ENCODE measurements around the gene IGFL1. TPM values are rescaled to one million over a fixed set of nuclear protein-coding genes. Genes with fewer than 3 reads are reported as not detected.
A peak's percentile ranks its signal among the peaks of the same experiment; 100 is the strongest.
"Not testable (repeated sequence)": the region's sequence is repeated elsewhere in the genome, so short reads cannot be mapped to it uniquely, and the experiment has no call there.

The IGFL1 gene
- total RNA-seq, 1 donor from 2014 or later = 7.9 TPM

DNA sequence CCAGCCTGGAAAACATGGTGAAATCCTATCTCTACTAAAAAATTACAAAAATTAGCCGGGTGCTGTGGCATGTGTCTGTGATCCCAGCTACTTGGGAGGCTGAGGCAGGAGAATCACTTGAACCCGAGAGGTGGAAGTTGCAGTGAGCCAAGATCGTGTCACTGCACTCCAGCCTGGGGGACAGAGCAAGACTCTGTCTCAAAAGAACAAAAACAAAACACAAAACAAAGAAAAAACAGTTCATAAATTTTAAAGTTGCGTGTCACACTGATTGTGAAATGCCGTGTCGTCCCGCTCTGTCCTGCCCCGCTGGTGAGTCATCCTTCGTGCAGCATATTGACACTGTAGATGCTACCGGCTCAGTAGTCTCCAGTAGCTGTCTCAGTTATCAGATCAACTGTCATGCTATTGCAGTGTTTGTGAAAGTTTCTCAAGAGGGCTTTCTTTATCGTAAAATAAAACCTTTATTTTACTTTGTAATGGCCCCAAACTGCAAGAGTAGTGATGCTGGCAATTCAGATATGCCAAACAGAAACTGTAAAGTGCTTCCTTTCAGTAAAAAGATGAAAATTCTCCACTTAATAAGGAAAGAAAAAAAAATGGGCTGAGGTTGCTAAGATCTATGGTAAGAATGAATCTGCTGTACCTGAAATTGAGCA, 36.4 kb upstream of the IGFL1 start:
- no peak for DNase-seq (ENCODE audit: extremely low spot score in 2 of 2)
- no peaks in the 10 kb centered on the region for H3K36me3 ChIP-seq
- no peaks in the 10 kb centered on the region for H3K27me3 ChIP-seq
- TF ChIP-seq POLR2A (IDR thresholded peaks at IDR 0.05) (no peak), POLR2AphosphoS5 (IDR thresholded peaks at IDR 0.05; ENCODE audit: insufficient read depth in 1 of 2, low read depth in 1 of 2) (peak in 1 of 2 donors; percentile 48)
- TF ChIP-seq, protein P1, sequence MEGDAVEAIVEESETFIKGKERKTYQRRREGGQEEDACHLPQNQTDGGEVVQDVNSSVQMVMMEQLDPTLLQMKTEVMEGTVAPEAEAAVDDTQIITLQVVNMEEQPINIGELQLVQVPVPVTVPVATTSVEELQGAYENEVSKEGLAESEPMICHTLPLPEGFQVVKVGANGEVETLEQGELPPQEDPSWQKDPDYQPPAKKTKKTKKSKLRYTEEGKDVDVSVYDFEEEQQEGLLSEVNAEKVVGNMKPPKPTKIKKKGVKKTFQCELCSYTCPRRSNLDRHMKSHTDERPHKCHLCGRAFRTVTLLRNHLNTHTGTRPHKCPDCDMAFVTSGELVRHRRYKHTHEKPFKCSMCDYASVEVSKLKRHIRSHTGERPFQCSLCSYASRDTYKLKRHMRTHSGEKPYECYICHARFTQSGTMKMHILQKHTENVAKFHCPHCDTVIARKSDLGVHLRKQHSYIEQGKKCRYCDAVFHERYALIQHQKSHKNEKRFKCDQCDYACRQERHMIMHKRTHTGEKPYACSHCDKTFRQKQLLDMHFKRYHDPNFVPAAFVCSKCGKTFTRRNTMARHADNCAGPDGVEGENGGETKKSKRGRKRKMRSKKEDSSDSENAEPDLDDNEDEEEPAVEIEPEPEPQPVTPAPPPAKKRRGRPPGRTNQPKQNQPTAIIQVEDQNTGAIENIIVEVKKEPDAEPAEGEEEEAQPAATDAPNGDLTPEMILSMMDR (IDR thresholded peaks at IDR 0.05) = no peak
- H3K9me3 ChIP-seq = no peaks in the 10 kb centered on the region
- intact Hi-C loops (cut with DNase I) = no loop called here
- H3K4me1 ChIP-seq = peaks cover 17% of the 10 kb centered on the region
- H3K4me3 ChIP-seq = no peak overlapping the region
- no peak overlapping the region for H3K27ac ChIP-seq

GRCh38 chr19:46193678-46194077, 35.9 kb upstream of the IGFL1 start:
- no peaks in the 10 kb centered on the region for H3K9me3 ChIP-seq
- DNase-seq (ENCODE audit: extremely low spot score in 2 of 2) = no peak
- no peaks in the 10 kb centered on the region for H3K36me3 ChIP-seq
- intact Hi-C loops (cut with DNase I) = no loop called here
- H3K4me3 ChIP-seq = no peak overlapping the region
- H3K27me3 ChIP-seq = no peaks in the 10 kb centered on the region
- H3K27ac ChIP-seq = no peak overlapping the region
- TF ChIP-seq, protein P1 (IDR thresholded peaks at IDR 0.05) = no peak
- TF ChIP-seq POLR2A (IDR thresholded peaks at IDR 0.05) (no peak), POLR2AphosphoS5 (IDR thresholded peaks at IDR 0.05; ENCODE audit: insufficient read depth in 1 of 2, low read depth in 1 of 2) (no peak)
- peaks cover 17% of the 10 kb centered on the region for H3K4me1 ChIP-seq

- intact Hi-C loops (cut with DNase I) = no loop called here
- Histone ChIP-seq H3K4me1 (peaks cover 17% of the 10 kb centered on the region), H3K36me3 (no peaks in the 10 kb centered on the region), H3K4me3 (no peak overlapping the region), H3K9me3 (no peaks in the 10 kb centered on the region), H3K27ac (no peak overlapping the region), H3K27me3 (no peaks in the 10 kb centered on the region)
- no peak for TF ChIP-seq POLR2A (IDR thresholded peaks at IDR 0.05)
- no peak for TF ChIP-seq POLR2AphosphoS5 (IDR thresholded peaks at IDR 0.05; ENCODE audit: insufficient read depth in 1 of 2, low read depth in 1 of 2)
- TF ChIP-seq, protein P1 (IDR thresholded peaks at IDR 0.05) = no peak
- no peak for DNase-seq (ENCODE audit: extremely low spot score in 2 of 2)
Observed at GRCh38 chr19:46195104-46195503, 34.4 kb upstream of the IGFL1 start.

- H3K9me3 ChIP-seq; H3K4me3 ChIP-seq; H3K27ac ChIP-seq; intact Hi-C loops (cut with DNase I); H3K27me3 ChIP-seq; DNase-seq (ENCODE audit: extremely low spot score in 2 of 2); H3K36me3 ChIP-seq: not testable (repeated sequence)
- H3K4me1 ChIP-seq = peaks cover 17% of the 10 kb centered on the region
Observed at GRCh38 chr19:46195919-46196318, 33.6 kb upstream of the IGFL1 start.

DNA sequence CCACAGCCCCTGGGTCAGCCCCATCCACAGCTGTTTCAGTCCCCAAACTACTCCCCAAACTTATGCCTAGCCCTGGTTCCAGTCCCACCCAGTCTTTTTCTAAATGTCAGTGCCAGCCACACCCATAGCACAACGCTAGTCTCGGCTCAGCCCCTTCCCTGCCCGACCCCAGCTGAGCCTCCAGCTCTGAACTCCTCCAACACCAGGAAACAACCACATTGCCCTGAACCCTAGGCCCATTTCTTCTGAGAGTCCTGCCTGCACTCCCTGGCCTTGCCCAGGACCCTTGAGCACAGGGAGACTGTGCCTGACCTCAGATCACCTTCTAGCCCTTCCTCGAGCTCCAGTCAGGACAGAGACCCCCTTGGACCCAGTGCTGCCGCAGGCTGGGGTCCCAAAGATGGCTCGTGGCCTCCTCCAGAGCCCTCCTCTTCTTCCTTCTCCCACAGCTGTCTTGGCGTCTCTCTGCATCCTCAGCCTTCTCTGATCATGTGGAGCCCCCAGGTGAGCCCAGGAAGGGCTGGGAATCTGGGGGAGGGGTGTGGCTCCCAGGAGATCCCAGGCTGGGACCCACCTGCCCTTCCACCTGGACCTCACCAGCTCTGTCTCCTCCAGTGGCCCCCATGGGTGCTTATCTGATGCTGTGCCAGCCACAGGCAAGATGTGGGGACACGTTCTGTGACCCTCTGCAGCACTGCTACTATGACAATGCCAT, 33.0 kb upstream of the IGFL1 start:
- no peak for DNase-seq (ENCODE audit: extremely low spot score in 2 of 2)
- intact Hi-C loops (cut with DNase I) = no loop called here
- no peak for TF ChIP-seq POLR2AphosphoS5 (IDR thresholded peaks at IDR 0.05; ENCODE audit: insufficient read depth in 1 of 2, low read depth in 1 of 2)
- TF ChIP-seq, protein P1 (IDR thresholded peaks at IDR 0.05) = no peak
- TF ChIP-seq POLR2A (IDR thresholded peaks at IDR 0.05) = no peak
- H3K27ac ChIP-seq = no peak overlapping the region
- H3K27me3 ChIP-seq = no peaks in the 10 kb centered on the region
- no peaks in the 10 kb centered on the region for H3K9me3 ChIP-seq
- H3K4me1 ChIP-seq = peaks cover 17% of the 10 kb centered on the region
- H3K4me3 ChIP-seq = no peak overlapping the region
- H3K36me3 ChIP-seq = no peaks in the 10 kb centered on the region

Measured in vagina (tissue), 2 donors.